ENCODE results near the gene NGEF. TPM values are rescaled to one million over a fixed set of nuclear protein-coding genes. Genes with fewer than 3 reads are reported as not detected.

The NGEF gene
- total and polyA plus RNA-seq, 9 of the 15 experiments (the other 6 are each of a cell fraction or from before 2014, with no cell fraction given) = 0.07 to 0.17 (median 0.09) TPM; not detected in 6

GRCh38 chr2:232941912-232942594 is 71.0 kb downstream of the NGEF start (continued):
- TF ChIP-seq THAP12 (CRISPR knock-in tag; IDR thresholded peaks at IDR 0.05) = no peak
- no peak for TF ChIP-seq ATF6 (CRISPR knock-in tag; IDR thresholded peaks at IDR 0.05)
- TF ChIP-seq TRIM24 (IDR thresholded peaks at IDR 0.05) = no peak
- no peak for TF ChIP-seq ZNF408 (CRISPR knock-in tag; IDR thresholded peaks at IDR 0.05; ENCODE audit: low read depth)
- TF ChIP-seq PTBP1 (IDR thresholded peaks at IDR 0.05; ENCODE audit: low read depth, low read length) = no peak
- no peak for TF ChIP-seq ID3 (CRISPR knock-in tag; IDR thresholded peaks at IDR 0.05)
- TF ChIP-seq ID3 (tag; IDR thresholded peaks at IDR 0.05) = no peak
- no peak for TF ChIP-seq ZBTB33 (CRISPR knock-in tag; IDR thresholded peaks at IDR 0.05)
- no peak for TF ChIP-seq PHF8 (IDR thresholded peaks at IDR 0.05; ENCODE audit: borderline replicate concordance, low read length)
- no peak for TF ChIP-seq RFX1 (IDR thresholded peaks at IDR 0.05)
- TF ChIP-seq MAFK (IDR thresholded peaks at IDR 0.05; ENCODE audit: low read length) = peak; percentile 80
- TF ChIP-seq ETV6 (IDR thresholded peaks at IDR 0.05; ENCODE audit: borderline replicate concordance in 1 of 2, low read depth in 2 of 2, low read length in 1 of 2) = no peak
- TF ChIP-seq ETV6 (CRISPR knock-in tag; IDR thresholded peaks at IDR 0.05; ENCODE audit: borderline replicate concordance) = no peak
- TF ChIP-seq IRF9 (tag; IDR thresholded peaks at IDR 0.05) = no peak
- peak; percentile 68 for TF ChIP-seq MAFG (tag; conservative IDR thresholded peaks at IDR 0.05)
- peak; percentile 81 for TF ChIP-seq ZNF316 (IDR thresholded peaks at IDR 0.05)
- no peak for TF ChIP-seq CHD1 (IDR thresholded peaks at IDR 0.05; ENCODE audit: low read length)
- TF ChIP-seq TCF7 (IDR thresholded peaks at IDR 0.05; ENCODE audit: borderline replicate concordance) = no peak
- TF ChIP-seq ERF (CRISPR knock-in tag; IDR thresholded peaks at IDR 0.05) = no peak
- TF ChIP-seq SMC3 (conservative IDR thresholded peaks at IDR 0.05; ENCODE audit: insufficient read depth, low read depth, low read length) = no peak
- peak; percentile 71 for TF ChIP-seq C11orf30 (IDR thresholded peaks at IDR 0.05; ENCODE audit: low read depth)
- TF ChIP-seq HDAC6 (IDR thresholded peaks at IDR 0.05; ENCODE audit: low read depth, low read length) = no peak

Measured in K562 (cell line).